Measurements from ENCODE around the gene MAP4K5.
A peak's percentile ranks its signal among the peaks of the same experiment; 100 is the strongest.
"Not testable (repeated sequence)": the region's sequence is repeated elsewhere in the genome, so short reads cannot be mapped to it uniquely, and the experiment has no call there.

Gene MAP4K5

DNA sequence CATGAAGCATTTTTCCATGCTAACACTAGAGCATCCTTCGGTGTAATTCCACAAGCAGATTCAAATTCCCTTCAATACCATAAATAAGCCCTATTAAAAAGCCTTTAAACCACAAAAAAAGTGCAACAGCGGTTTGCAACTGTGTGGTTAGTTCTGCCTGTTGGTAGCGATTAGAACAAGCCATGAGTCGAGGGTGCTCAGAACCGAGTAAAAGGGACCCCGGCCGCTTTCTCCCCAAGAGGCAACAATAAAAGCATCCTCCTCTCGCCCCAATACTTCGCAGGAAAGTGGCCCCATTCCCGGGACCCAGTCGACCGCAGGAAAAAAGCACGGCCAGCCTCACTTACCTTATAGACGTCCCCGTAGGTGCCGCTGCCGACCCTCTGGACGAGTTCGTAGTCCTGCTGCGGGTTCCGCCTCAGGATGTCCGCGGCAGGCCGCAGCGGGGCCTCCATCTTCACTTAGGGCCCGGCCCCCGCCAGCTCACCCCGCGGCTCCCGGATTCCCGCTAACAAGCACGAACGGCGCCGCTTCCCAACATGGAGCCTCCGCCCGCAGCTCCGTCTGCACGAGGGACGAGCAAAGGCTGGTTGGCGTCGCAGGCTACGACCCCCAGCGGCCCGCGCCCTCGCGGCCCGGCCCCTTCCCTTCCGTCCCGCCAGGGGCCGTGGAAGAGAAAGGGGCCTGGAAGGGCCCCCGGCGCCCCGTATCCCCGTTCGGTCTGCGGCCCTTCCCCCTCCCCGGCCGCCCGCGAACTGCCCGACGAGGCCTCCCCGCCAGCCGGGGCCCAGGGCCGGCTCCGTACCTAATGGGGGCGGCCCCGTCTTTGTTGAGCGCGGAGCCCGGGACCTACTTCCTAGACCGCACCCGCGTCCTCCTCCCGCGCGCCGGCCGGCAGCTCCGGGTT is 521 bp downstream of the MAP4K5 start:
- FAIRE-seq (no peak), DNase-seq (ENCODE audit: low spot score) (no peak)

DNA sequence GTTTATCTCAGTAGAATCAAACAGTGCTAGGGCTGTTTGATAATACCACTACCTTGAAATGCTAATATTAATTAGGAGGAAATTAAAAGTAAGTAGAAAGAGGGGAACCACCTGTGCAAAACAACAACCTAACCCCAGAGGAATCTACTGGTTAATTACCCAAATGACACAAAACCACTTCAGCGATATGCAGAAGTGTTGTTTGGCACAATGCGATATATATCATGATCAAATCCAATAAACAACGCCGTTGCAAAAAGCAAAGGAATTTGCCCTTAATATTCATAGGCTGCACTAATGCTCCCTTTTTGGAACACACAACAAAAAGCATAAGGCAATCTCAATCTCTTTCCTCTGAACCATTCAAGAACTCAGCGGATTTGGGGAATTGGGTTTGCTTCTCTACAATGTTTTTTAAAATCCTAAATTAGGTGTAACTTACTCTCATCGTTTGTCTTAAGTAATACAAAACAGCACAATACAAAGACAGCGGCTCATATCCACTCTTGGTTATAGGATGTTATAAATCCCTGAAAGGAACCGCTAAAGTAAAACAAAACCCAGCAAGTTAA is 1.5 kb downstream of the MAP4K5 start:
- DNase-seq (ENCODE audit: low spot score) (no peak), FAIRE-seq (no peak)

DNA sequence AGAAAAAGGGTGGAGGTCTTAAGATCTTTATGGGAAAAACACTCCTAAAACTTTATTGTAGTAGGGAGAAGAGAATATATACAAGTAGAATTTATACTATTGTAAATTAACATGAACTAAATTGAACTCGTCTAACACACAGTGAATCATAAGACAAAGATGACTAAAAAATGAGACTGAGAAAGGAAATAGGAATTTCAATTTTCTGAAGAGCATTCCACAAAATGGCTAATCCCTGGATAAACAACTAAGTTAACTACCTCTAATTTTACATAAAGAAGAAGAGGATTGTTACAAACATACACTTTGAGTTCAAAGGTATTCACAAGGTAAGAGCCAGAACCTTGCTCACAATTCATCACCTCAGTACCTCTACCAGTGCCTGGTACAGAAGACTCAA is 2.0 kb downstream of the MAP4K5 start:
- no peak for DNase-seq (ENCODE audit: low spot score)
- FAIRE-seq = no peak

DNA sequence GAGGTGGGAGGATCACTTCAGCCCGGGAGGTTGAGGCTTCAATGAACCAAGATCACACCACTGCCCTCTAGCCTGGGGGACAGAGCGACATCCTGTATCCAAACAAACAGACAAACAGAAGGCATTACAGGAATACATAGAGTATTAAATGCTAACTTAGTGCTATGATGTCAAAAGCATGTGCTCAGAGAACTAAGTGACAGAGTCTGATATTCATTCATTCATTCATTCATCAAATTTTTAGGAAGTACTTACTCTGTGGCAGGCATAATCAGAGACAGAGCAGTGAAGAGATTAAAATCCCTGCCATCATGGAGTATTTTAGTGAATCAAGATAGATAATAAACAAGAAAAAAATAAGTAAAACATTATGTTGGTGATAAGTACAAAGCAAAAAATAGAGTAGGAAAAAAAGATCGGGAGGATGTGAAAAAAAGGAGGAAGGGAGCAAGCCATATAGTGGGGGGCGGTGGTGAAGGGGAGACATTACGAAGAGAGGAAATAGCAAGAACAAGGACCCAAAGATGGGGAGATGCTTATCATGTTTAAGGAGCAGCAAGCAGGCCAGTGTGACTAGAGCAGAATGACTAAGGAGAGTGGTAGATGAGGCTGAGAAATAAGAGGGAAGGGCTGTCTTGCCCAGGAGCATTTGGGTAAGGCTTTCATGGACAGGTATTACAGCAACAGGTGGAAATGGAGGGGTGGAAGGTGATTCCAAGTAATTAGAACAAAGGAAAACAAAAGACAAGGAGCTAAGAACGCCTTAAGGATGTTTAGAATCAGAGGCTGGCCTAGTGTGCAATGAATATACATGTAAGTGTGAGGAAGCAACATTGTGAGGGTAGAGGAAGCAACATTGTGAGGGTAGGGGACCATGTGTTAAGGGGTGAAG is 2.8 kb downstream of the MAP4K5 start:
- FAIRE-seq (no peak), DNase-seq (ENCODE audit: low spot score) (no peak)

DNA sequence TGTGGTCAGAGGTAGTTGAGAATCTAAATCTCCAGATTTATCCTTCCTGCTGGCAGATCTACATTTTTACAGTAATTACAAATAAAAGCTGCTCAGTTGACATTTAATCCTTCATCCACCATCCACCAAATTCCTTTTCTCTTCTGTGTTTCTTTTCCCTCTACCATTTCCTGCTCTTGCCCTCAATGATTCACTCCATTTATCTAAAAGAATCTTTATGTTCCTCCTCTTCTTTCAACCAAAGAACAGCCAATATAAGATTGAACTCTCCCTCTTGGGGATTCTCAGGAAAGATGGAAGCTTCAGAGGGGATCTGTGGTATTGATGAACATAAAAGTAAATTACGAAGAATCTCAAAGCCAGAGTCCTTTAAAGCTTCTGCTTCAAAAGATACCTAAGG is 4.4 kb downstream of the MAP4K5 start:
- no peak for FAIRE-seq
- DNase-seq (ENCODE audit: low spot score) = no peak

DNA sequence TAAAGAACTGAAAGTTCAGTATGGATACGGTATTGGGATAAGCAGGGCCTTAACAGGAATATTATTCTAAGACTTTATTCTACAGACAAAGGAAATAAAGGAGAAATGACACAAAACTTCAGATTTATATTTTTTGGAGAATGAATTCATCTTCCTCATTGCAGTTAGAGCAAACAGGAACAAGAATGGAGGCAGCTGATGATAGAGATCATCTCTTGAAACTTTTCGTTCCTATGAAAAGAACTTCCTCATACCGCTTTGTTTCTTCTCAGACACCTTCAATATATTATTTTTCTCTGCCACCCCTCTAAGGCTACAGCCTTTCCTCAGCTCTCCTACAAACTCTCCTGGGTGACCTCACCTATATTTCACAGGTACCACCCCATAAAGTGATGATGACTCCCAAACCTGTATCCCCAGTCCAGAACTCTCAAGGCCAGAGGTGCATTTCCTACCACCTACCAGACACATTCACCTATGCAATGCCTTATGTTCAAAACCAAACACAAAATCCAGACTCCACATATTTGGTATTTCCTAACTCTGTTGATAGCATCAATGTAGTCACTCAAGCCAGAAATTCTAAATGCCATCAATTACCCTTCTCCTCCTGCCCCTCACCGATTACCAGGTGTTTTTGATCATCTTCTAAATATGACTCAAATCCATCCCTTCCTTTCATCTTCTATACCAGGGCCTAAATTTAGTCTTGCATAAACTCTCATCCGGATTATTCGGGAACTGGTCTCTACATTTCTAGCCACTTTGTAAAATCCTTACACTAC is 7.4 kb downstream of the MAP4K5 start:
- FAIRE-seq (no peak), DNase-seq (ENCODE audit: low spot score) (no peak)

DNA sequence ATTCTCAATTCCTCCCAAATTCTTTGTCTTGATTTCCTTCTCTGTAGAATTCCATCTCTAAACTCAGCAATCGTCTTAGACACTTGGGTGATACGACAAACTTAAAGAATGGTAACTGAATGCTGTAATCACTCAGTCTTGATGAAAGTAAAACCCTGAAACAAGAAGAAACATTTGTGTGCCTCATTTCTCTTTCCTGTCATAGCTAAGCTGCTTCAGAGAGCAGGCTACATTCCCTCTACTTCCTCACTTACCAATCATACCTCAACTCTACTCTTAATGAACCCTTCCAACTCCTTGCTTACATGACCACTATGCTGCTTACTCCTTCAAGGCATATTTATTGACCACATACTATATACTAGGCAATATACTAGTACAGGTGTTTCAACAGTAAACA is 8.3 kb downstream of the MAP4K5 start:
- FAIRE-seq = no peak
- no peak for DNase-seq (ENCODE audit: low spot score)

DNA sequence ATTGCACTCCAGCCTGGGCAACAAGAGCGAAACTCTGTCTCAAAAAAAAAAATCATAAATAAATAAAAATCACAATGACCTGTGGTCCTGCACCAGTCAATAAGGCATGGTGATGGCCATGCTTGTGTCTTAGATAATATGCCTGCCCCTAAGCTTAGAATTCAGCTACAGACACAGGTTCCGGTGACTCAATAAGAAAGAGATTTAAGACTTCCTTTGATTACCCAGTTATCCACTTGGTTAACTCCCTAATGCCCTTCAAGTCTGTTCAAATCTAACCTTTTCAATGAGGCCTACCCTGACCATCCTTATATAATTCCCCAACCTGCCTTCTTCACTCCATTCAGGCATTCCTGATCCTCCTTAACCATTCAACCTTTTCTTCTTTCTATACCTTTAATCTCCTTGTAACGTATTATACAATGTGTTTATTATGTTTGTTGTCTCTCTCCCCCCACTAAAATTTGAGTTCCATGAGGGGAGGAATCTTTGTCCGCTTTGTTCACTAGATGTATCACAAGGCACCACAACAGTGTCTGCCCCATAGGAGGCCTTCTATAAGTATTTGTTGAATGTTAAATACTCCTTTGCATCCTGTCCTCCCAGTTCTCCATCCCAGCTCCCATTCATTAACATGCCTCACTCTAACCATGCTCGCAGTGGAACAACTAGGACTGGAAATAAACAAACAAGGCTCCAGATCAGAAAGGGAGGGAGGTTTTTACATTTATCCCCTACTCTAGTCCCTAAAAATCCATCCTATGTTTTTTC is 8.9 kb downstream of the MAP4K5 start:
- FAIRE-seq (no peak), DNase-seq (ENCODE audit: low spot score) (no peak)

DNA sequence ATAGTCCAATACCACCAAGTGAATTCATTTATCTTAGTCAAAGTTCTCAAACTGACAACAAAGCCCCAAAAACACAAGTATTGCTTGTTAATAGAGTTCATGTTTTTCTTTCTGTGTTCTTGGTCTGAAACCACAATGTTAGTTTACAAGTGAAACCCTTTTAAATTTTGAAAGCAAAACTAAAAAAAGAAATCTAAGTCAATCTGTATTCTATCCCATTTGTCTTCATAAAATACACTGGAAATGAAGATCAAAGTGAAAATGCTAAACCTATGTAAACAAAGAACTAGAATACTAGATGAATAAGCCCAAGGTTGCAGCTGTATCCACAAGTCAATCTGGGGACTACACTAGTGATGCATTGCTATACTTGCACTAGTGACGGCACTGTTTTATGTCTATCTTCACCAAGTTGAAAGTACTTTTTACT is 10.4 kb downstream of the MAP4K5 start:
- no peak for FAIRE-seq
- no peak for DNase-seq (ENCODE audit: low spot score)

DNA sequence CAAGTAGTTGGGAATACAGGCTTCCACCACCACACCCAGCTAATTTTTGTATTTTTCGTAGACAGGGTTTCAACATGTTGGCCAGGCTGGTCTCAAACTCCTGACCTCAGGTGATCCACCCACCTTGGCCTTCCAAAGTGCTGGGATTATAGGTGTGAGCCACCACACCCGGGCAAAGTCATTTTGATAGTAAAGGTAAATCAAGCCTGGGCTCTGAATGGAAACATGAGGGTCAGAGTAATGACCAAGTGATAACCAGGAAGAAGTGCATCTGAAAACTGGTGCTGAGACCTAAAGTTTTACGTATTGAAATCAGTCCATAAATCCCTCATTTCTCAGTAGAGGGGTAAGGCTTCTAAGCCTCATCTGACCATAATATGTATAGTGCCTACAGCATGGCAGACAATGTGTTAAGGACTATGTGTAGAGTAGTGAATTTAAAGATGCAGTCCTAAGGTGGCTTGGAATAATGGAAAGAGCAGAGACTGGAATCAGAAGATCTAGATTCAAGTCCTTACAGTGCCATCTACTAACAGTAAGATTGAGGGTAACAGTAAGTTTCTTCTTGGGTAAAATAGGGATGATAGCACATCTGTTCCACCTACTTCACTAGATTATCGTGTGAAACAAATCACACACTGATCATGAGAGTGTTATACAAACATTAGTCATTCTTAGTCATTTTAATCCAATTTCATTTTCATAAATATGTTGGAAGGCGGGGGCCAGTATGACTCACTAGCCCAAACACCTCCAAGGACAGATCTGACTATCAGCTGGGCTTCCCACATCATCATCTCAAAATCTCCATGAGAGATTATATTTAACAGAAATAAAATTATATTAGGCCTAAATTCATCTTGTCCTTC is 11.2 kb downstream of the MAP4K5 start:
- FAIRE-seq = no peak
- DNase-seq (ENCODE audit: low spot score) = no peak

DNA sequence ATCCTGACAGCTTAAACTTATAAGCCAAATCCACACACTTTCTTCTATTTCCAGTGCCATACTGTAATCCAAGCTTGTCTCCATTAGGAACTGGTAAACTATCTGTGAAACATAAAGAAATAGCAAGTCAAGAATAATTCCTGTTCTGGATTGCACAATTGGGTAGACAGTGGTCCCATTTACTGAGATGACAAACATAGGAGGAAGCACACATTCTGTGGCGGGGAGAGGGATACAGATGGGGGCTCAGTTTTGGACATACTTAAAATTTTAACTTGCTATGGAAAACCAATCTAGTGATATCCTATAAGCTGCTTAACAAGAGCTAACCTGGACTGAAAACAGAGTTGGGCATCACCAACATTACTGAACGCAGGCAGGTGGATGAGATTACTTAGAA is 16.3 kb downstream of the MAP4K5 start:
- DNase-seq (ENCODE audit: low spot score) (no peak), FAIRE-seq (no peak)

DNA sequence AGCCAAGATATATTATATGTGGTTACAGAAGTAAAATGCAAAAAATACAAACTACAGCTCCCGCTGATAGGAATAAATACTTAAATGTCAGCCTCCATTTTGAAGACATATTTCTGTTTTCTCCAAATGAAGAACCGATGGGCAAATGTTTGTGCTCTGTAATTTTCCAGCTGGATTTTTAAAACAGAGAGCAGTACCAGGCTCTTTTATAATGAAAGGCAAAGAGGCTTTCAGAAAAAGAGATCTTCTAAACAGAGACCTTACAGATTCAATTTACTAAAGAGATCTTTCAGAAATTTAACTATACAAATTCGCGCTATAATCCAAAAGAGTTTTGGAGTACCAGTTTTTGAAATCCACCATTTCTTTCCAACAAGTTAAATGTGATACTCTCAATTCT is 19.9 kb downstream of the MAP4K5 start:
- DNase-seq (ENCODE audit: low spot score) = no peak
- no peak for FAIRE-seq

DNA sequence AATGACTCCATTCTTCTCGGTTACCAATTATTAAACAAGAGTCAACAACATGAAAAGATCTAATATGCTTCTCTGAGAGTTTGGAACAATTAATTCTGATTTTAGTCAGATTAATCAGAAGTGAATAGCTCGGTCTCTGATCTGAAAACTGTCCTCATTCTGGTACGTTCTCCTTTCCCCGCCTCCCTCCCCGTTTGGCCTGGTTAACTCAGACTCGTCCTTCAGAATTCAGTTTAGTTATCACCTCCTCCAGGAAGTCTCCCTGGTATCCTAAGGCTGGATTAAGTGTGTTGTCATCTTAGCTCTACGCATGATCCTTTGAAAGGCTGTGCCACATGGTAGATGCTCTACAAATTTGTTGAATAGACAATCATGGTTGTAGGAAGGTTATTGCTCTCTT is 22.2 kb downstream of the MAP4K5 start:
- DNase-seq (ENCODE audit: low spot score) (no peak), FAIRE-seq (no peak)

DNA sequence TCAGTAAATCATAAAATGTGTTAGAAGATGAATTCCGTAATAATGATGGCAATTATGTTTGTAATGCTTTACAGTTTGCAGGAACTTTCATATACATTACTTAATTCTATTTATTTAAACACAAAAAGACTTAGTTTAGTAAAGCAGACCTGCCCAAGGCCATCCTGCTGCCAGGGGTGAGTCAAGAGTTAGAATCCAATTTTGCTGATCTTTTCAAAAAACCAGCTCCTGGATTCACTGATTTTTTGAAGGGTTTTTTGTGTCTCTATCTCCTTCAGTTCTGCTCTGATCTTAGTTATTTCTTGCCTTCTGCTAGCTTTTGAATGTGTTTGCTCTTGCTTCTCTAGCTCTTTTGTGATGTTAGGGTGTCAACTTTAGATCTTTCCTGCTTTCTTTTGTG is 25.3 kb downstream of the MAP4K5 start:
- not testable (repeated sequence) for DNase-seq (ENCODE audit: low spot score); FAIRE-seq

DNA sequence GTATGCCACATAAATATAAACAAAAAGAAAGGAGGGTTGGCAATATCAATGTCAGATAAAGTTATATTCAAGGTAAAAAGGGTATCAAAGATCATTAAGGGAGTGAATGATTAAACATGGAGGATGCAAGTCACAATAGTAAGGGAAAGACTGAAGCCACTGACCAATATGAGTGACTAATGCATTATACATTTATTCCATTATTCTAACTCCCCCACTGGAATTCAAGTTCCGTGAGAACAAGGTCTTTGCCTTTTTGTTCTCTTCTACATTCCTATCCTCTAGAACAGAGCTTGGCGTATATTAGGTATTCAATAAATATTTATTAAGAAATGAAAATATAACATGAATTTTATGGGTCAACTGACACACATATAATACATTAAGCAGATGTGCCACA is 30.7 kb downstream of the MAP4K5 start:
- FAIRE-seq (peak; percentile 95), DNase-seq (ENCODE audit: low spot score) (peak; percentile 78)

DNA sequence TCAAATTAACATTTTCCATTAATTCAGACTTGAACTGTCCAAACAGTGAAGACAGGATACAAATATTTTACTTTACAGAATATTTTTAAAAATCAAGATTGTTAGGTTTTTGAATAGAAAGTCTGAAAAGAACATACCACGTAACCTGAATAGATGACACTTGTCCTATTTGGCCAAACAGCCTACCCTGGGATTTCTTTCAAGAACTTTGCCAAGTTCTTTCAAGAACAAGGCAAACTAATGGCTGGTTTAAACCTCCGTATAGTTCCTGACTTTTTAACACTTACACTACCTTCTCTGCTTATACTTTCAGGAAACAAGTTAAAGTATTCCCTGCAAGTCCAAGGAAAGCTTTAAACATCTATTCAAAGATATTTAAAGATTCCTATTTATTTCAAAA is 35.0 kb downstream of the MAP4K5 start:
- DNase-seq (ENCODE audit: low spot score) (no peak), FAIRE-seq (no peak)

DNA sequence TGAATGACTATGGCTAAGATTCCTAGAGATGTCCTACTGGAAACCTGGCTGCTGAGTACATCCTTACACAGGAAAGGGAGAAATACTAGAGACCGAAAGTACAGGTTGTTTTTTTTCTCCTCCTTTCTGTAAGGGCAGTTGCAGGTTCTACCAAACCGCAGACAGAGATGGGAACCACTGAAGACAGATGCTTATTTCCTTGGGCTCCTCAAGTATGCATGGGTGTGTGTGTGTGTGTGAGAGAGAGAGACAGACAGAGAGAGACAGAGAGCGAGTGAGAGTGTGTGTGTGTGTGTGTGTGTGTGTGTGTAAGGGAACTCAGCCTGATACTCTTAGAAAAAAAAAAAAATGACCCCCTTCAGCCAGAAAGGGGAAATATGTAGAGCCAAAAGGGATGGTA is 42.5 kb downstream of the MAP4K5 start:
- FAIRE-seq (no peak), DNase-seq (ENCODE audit: low spot score) (no peak)

DNA sequence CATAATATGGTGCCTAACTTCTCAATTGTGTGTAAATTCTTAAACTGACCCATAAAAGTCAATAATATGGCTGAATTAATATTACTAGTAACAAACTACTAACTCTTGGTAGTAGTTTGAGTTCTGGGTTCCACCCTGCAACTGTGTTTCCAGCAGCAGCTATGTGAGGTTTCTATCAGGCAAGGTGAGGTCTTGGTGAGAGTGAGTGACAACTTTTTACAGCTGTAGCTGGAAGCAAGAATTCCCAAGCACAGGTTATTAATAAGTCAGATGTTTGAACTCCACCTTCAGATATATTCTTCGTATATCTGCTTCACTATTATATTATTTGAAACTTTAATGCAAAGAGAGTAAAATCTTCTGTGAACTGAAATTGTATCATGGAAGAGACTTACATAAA is 43.8 kb downstream of the MAP4K5 start:
- DNase-seq (ENCODE audit: low spot score) = no peak
- FAIRE-seq = no peak

DNA sequence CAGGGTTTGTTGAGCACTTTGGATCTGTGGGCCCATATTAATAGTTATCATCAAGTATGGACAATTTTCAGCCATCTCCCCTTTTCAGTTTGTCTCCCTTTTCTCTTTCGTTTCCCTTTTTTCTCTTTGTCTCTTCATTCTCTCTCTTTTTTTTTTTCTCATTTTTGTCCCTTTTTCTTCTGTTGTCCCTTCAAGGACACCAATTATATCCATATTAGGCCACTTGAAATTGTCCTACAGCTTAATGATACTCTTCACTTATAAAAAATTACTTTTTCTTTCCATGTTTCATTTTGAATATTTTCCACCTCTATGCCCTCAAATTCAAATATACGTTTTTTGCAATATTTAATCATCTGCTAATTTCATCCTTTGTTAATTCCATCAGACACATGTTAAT is 53.3 kb downstream of the MAP4K5 start:
- no peak for FAIRE-seq

DNA sequence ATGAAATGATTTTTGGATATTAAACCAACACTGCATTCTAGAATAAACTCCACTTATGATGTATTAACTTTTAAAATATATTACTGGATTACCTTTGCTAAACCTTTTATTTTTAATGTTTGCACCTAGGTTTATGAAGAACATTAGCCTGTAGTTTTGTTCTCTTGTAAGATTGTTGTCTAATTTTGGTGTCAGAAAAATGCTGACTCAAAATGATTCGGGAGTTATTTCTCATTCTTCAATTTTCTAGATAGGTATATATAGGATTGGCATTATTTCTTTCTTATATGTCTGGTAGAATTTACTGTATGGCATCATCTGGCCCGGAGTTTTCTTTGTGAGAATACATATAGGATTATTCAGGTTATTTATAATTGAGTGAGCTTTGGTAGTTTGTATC is 54.6 kb downstream of the MAP4K5 start:
- DNase-seq (ENCODE audit: low spot score) (no peak), FAIRE-seq (no peak)

More for the DNA sequence above, 53.3 kb downstream of the MAP4K5 start:
- no peak for DNase-seq (ENCODE audit: low spot score)

All from RCC 7860 (cell line).